ENCODE data around the gene ILF3. TPM values are rescaled to one million over a fixed set of nuclear protein-coding genes. Genes with fewer than 3 reads are reported as not detected.
A peak's percentile ranks its signal among the peaks of the same experiment; 100 is the strongest.

The ILF3 gene
- total RNA-seq, 1 donor from 2014 or later, result 536 TPM

GRCh38 chr19:10634963-10635362, 19.2 kb upstream of the ILF3 start:
- Mint-ChIP-seq H3K4me3 (ENCODE audit: unreplicated experiment) (no peak overlapping the region), H3K4me1 (ENCODE audit: low read depth, unreplicated experiment) (peaks cover 2% of the 10 kb centered on the region), H3K9me3 (ENCODE audit: unreplicated experiment) (peaks cover 4% of the 10 kb centered on the region), H3K36me3 (ENCODE audit: unreplicated experiment) (peaks cover 12% of the 10 kb centered on the region), H3K27ac (ENCODE audit: unreplicated experiment) (no peak overlapping the region), H3K27me3 (ENCODE audit: unreplicated experiment) (no peaks in the 10 kb centered on the region)
- DNase-seq, result no peak
- TF ChIP-seq, protein P1, sequence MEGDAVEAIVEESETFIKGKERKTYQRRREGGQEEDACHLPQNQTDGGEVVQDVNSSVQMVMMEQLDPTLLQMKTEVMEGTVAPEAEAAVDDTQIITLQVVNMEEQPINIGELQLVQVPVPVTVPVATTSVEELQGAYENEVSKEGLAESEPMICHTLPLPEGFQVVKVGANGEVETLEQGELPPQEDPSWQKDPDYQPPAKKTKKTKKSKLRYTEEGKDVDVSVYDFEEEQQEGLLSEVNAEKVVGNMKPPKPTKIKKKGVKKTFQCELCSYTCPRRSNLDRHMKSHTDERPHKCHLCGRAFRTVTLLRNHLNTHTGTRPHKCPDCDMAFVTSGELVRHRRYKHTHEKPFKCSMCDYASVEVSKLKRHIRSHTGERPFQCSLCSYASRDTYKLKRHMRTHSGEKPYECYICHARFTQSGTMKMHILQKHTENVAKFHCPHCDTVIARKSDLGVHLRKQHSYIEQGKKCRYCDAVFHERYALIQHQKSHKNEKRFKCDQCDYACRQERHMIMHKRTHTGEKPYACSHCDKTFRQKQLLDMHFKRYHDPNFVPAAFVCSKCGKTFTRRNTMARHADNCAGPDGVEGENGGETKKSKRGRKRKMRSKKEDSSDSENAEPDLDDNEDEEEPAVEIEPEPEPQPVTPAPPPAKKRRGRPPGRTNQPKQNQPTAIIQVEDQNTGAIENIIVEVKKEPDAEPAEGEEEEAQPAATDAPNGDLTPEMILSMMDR (IDR thresholded peaks at IDR 0.05; ENCODE audit: partially characterized antibody, unreplicated experiment), result no peak

DNA sequence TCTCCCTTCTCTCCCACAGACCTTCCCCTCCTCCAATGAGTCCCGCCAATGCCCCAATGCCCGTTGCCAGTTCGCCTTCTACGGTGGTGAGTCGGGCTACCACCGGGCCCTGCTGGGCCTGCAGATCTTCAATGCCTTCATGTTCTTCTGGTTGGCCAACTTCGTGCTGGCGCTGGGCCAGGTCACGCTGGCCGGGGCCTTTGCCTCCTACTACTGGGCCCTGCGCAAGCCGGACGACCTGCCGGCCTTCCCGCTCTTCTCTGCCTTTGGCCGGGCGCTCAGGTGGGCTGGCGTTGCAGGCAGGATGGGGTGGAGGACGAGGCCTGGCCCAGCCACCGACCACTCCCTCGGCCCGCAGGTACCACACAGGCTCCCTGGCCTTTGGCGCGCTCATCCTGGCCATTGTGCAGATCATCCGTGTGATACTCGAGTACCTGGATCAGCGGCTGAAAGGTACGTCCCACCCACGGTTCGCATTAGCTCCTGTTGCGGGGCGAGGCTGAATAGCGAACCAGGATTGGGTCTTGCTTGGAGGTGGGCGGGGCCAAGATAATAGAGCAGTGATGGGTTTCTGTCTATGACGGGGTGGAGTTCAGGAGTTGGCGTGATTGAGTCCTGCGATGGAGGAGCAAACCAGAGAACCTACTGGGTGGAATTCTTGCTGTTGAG, 17.7 kb upstream of the ILF3 start:
- Mint-ChIP-seq H3K4me3 (ENCODE audit: unreplicated experiment) (no peak overlapping the region), H3K36me3 (ENCODE audit: unreplicated experiment) (peaks cover 12% of the 10 kb centered on the region), H3K27ac (ENCODE audit: unreplicated experiment) (no peak overlapping the region), H3K4me1 (ENCODE audit: low read depth, unreplicated experiment) (peaks cover 2% of the 10 kb centered on the region), H3K9me3 (ENCODE audit: unreplicated experiment) (peaks cover 6% of the 10 kb centered on the region), H3K27me3 (ENCODE audit: unreplicated experiment) (no peaks in the 10 kb centered on the region)
- DNase-seq, result no peak
- TF ChIP-seq, protein P1 (IDR thresholded peaks at IDR 0.05; ENCODE audit: partially characterized antibody, unreplicated experiment), result no peak

GRCh38 chr19:10637894-10638293, 16.3 kb upstream of the ILF3 start:
- no peaks in the 10 kb centered on the region for H3K4me1 Mint-ChIP-seq (ENCODE audit: low read depth, unreplicated experiment)
- peak overlapping the region; percentile 42 for H3K4me3 Mint-ChIP-seq (ENCODE audit: unreplicated experiment)
- peaks cover 9% of the 10 kb centered on the region for H3K36me3 Mint-ChIP-seq (ENCODE audit: unreplicated experiment)
- TF ChIP-seq, protein P1 (IDR thresholded peaks at IDR 0.05; ENCODE audit: partially characterized antibody, unreplicated experiment), result no peak
- H3K9me3 Mint-ChIP-seq (ENCODE audit: unreplicated experiment), result peaks cover 7% of the 10 kb centered on the region
- H3K27ac Mint-ChIP-seq (ENCODE audit: unreplicated experiment), result peak overlapping the region; percentile 12
- H3K27me3 Mint-ChIP-seq (ENCODE audit: unreplicated experiment), result no peaks in the 10 kb centered on the region
- DNase-seq, result no peak

DNA sequence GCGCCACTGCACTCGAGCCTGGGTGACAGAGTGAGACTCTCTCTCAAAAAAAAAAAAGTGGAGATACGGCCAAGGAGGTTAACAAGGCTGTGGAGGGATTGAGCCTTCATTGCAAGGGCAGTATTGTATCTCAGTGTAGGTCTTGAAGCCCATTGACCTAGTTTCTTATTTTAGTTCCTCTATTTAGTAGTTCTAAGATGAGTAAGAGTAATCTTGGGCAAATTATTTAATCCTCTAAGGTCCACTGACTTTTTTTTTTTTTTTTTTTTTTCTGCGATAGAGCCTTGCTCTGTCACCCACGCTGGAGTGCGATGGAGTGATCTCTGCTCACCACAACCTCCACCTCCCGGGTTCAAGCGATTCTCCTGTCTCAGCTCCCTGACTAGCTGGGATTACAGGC, 14.3 kb upstream of the ILF3 start:
- Mint-ChIP-seq H3K27ac (ENCODE audit: unreplicated experiment) (no peak overlapping the region), H3K27me3 (ENCODE audit: unreplicated experiment) (peaks cover 1% of the 10 kb centered on the region), H3K9me3 (ENCODE audit: unreplicated experiment) (peaks cover 8% of the 10 kb centered on the region), H3K36me3 (ENCODE audit: unreplicated experiment) (peaks cover 8% of the 10 kb centered on the region), H3K4me3 (ENCODE audit: unreplicated experiment) (no peak overlapping the region), H3K4me1 (ENCODE audit: low read depth, unreplicated experiment) (no peaks in the 10 kb centered on the region)
- no peak for DNase-seq
- TF ChIP-seq, protein P1 (IDR thresholded peaks at IDR 0.05; ENCODE audit: partially characterized antibody, unreplicated experiment), result no peak

DNA sequence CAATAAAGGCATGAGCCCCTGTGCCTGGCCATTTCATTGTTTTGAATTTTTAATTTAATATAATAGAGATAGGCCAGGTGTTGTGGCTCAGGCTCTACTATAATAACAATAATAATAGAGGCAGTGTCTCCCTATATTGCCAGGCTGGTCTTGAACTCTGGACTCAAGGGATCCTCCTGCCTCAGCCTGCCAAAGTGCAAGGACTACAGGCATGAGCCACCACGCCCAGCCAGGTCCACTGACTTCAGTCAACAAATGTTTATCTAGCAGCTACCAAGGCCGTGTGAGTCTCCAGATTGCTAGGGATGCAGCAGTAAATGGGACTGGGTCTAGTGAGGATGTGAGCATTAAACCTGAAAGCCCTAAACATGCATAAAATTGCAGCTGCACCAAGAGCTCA, 13.8 kb upstream of the ILF3 start:
- Mint-ChIP-seq H3K27ac (ENCODE audit: unreplicated experiment) (no peak overlapping the region), H3K4me1 (ENCODE audit: low read depth, unreplicated experiment) (no peaks in the 10 kb centered on the region), H3K27me3 (ENCODE audit: unreplicated experiment) (peaks cover 3% of the 10 kb centered on the region), H3K4me3 (ENCODE audit: unreplicated experiment) (no peak overlapping the region), H3K36me3 (ENCODE audit: unreplicated experiment) (peaks cover 4% of the 10 kb centered on the region), H3K9me3 (ENCODE audit: unreplicated experiment) (peaks cover 9% of the 10 kb centered on the region)
- TF ChIP-seq, protein P1 (IDR thresholded peaks at IDR 0.05; ENCODE audit: partially characterized antibody, unreplicated experiment), result no peak
- DNase-seq, result no peak
